ENCODE data around the gene ACACA.

ACACA gene

GRCh38 chr17:37231887-37232286 is 174.7 kb downstream of the ACACA start:
- 0 out of 22 replicates have a peak overlapping the region, but pooled peaks of 1 of the 11 experiments have one; percentile 36 for H3K4me2 ChIP-seq
- H3K4me3 ChIP-seq, result no peak overlapping the region
- H3K9me3 ChIP-seq (replicated peaks in 1 of 11), result no peaks in the 10 kb centered on the region
- peaks cover 0 to 13% (median 0%) of the 10 kb centered on the region in 10 experiments; a peak in 3 of 20 replicates for H3K4me1 ChIP-seq
- no peaks in the 10 kb centered on the region for H3K27me3 ChIP-seq
- H3K27ac ChIP-seq, result no peak overlapping the region
- H4K20me1 ChIP-seq, result no peaks in the 10 kb centered on the region
- no peak overlapping the region for H3K9ac ChIP-seq
- no peak for TF ChIP-seq Cebpa-rat (IDR thresholded peaks at IDR 0.05)
- H3K36me3 ChIP-seq, result peaks cover 35 to 94% (median 88%) of the 10 kb centered on the region in 11 experiments

- Histone ChIP-seq H3K4me2 (no peak overlapping the region), H4K20me1 (no peaks in the 10 kb centered on the region; a peak in 1 of 22 replicates), H3K4me3 (no peak overlapping the region), H3K27me3 (no peaks in the 10 kb centered on the region), H3K4me1 (peaks cover 0 to 13% (median 0%) of the 10 kb centered on the region in 10 experiments; a peak in 3 of 20 replicates), H3K9me3 (replicated peaks in 1 of 11) (no peaks in the 10 kb centered on the region), H3K27ac (no peak overlapping the region), H3K36me3 (peaks cover 36 to 94% (median 88%) of the 10 kb centered on the region in 11 experiments), H3K9ac (no peak overlapping the region)
- TF ChIP-seq Cebpa-rat (IDR thresholded peaks at IDR 0.05), result no peak
Measured at GRCh38 chr17:37230633-37231032, 176.0 kb downstream of the ACACA start.

GRCh38 chr17:37225465-37225864 is 181.2 kb downstream of the ACACA start:
- peaks cover 49 to 93% (median 82%) of the 10 kb centered on the region in 11 experiments for H3K36me3 ChIP-seq
- no peak overlapping the region for H3K4me3 ChIP-seq
- H3K27ac ChIP-seq, result no peak overlapping the region
- H3K4me1 ChIP-seq, result no peaks in the 10 kb centered on the region
- no peaks in the 10 kb centered on the region for H3K9me3 ChIP-seq (replicated peaks in 1 of 11)
- H3K9ac ChIP-seq, result no peak overlapping the region
- no peak for TF ChIP-seq Cebpa-rat (IDR thresholded peaks at IDR 0.05)
- no peaks in the 10 kb centered on the region for H3K27me3 ChIP-seq
- H4K20me1 ChIP-seq, result peaks cover 0 to 1% (median 0%) of the 10 kb centered on the region in 11 experiments; a peak in 1 of 22 replicates
- no peak overlapping the region for H3K4me2 ChIP-seq

- H3K36me3 ChIP-seq, result peaks cover 72 to 96% (median 86%) of the 10 kb centered on the region in 11 experiments
- H3K4me2 ChIP-seq, result no peak overlapping the region
- H3K27me3 ChIP-seq, result no peaks in the 10 kb centered on the region
- no peak overlapping the region for H3K27ac ChIP-seq
- no peaks in the 10 kb centered on the region for H3K9me3 ChIP-seq (replicated peaks in 1 of 11)
- H3K9ac ChIP-seq, result no peak overlapping the region
- H4K20me1 ChIP-seq, result peaks cover 0 to 5% (median 0%) of the 10 kb centered on the region in 11 experiments; a peak in 1 of 22 replicates
- no peak for TF ChIP-seq Cebpa-rat (IDR thresholded peaks at IDR 0.05)
- no peaks in the 10 kb centered on the region for H3K4me1 ChIP-seq
- H3K4me3 ChIP-seq, result no peak overlapping the region
Measured at GRCh38 chr17:37221865-37222264, 184.8 kb downstream of the ACACA start.

- H3K4me3 ChIP-seq, result no peak overlapping the region
- H3K4me1 ChIP-seq, result no peaks in the 10 kb centered on the region
- H4K20me1 ChIP-seq, result peaks cover 0 to 6% (median 0%) of the 10 kb centered on the region in 11 experiments; a peak in 1 of 22 replicates
- no peak for TF ChIP-seq Cebpa-rat (IDR thresholded peaks at IDR 0.05)
- H3K9me3 ChIP-seq (replicated peaks in 1 of 11), result no peaks in the 10 kb centered on the region
- no peak overlapping the region for H3K27ac ChIP-seq
- no peaks in the 10 kb centered on the region for H3K27me3 ChIP-seq
- H3K36me3 ChIP-seq, result peaks cover 65 to 95% (median 87%) of the 10 kb centered on the region in 11 experiments
- no peak overlapping the region for H3K4me2 ChIP-seq
- no peak overlapping the region for H3K9ac ChIP-seq
Measured at GRCh38 chr17:37220607-37220953, 186.1 kb downstream of the ACACA start.

GRCh38 chr17:37219876-37220606 is 186.6 kb downstream of the ACACA start:
- Histone ChIP-seq H3K27ac (no peak overlapping the region), H3K36me3 (peaks cover 63 to 95% (median 87%) of the 10 kb centered on the region in 11 experiments), H3K9ac (no peak overlapping the region), H3K27me3 (no peaks in the 10 kb centered on the region), H3K4me2 (no peak overlapping the region), H4K20me1 (peaks cover 0 to 6% (median 0%) of the 10 kb centered on the region in 11 experiments; a peak in 2 of 22 replicates), H3K4me1 (no peaks in the 10 kb centered on the region), H3K9me3 (replicated peaks in 1 of 11) (no peaks in the 10 kb centered on the region), H3K4me3 (no peak overlapping the region)
- no peak for TF ChIP-seq Cebpa-rat (IDR thresholded peaks at IDR 0.05)

GRCh38 chr17:37218849-37219248 is 187.8 kb downstream of the ACACA start:
- Histone ChIP-seq H3K36me3 (peaks cover 70 to 99% (median 89%) of the 10 kb centered on the region in 11 experiments), H3K27ac (no peak overlapping the region)
- TF ChIP-seq Cebpa-rat (IDR thresholded peaks at IDR 0.05), result no peak

GRCh38 chr17:37214416-37214815 is 192.2 kb downstream of the ACACA start:
- Histone ChIP-seq H4K20me1 (peaks cover 0 to 19% (median 3%) of the 10 kb centered on the region in 11 experiments; a peak in 6 of 22 replicates), H3K4me1 (peaks cover 8 to 26% (median 15%) of the 10 kb centered on the region in 10 experiments), H3K9ac (no peak overlapping the region), H3K27ac (no peak overlapping the region), H3K4me2 (no peak overlapping the region), H3K27me3 (no peaks in the 10 kb centered on the region), H3K9me3 (replicated peaks in 1 of 11) (no peaks in the 10 kb centered on the region), H3K36me3 (peaks cover 48 to 99% (median 88%) of the 10 kb centered on the region in 11 experiments), H3K4me3 (no peak overlapping the region)
- TF ChIP-seq Cebpa-rat (IDR thresholded peaks at IDR 0.05), result no peak

More at GRCh38 chr17:37218849-37219248, 187.8 kb downstream of the ACACA start:
- Histone ChIP-seq H3K4me3 (no peak overlapping the region), H3K9me3 (replicated peaks in 1 of 11) (no peaks in the 10 kb centered on the region), H3K4me2 (no peak overlapping the region), H3K27me3 (no peaks in the 10 kb centered on the region), H4K20me1 (peaks cover 0 to 11% (median 0%) of the 10 kb centered on the region in 11 experiments; a peak in 4 of 22 replicates), H3K4me1 (no peaks in the 10 kb centered on the region), H3K9ac (no peak overlapping the region)

- H3K36me3 ChIP-seq, result peaks cover 47 to 99% (median 88%) of the 10 kb centered on the region in 11 experiments
- TF ChIP-seq Cebpa-rat (IDR thresholded peaks at IDR 0.05), result no peak
- H3K9ac ChIP-seq, result no peak overlapping the region
- no peak overlapping the region for H3K4me2 ChIP-seq
- H3K4me1 ChIP-seq, result peaks cover 10 to 26% (median 16%) of the 10 kb centered on the region in 10 experiments
- peaks cover 0 to 15% (median 3%) of the 10 kb centered on the region in 11 experiments; a peak in 6 of 22 replicates for H4K20me1 ChIP-seq
- no peaks in the 10 kb centered on the region for H3K27me3 ChIP-seq
- no peak overlapping the region for H3K27ac ChIP-seq
- no peaks in the 10 kb centered on the region for H3K9me3 ChIP-seq (replicated peaks in 1 of 11)
- H3K4me3 ChIP-seq, result no peak overlapping the region
Measured at GRCh38 chr17:37213927-37214326, 192.7 kb downstream of the ACACA start.
